CD8-positive, alpha-beta memory T cell (primary cell): ENCODE data around the gene TENM3. TPM values are rescaled to one million over a fixed set of nuclear protein-coding genes. Genes with fewer than 3 reads are reported as not detected.

Source experiments
- CTCF ChIA-PET: fragments of 350-600 bp; sonication (Branson Sonifier 250); formaldehyde crosslinking; loops from one replicate; lab custom pipeline; 2021; ENCODE audit warnings: antibody characterized with exemption; lab: Charles Lee
- POLR2A ChIA-PET: fragments of 350-600 bp; sonication (Branson Sonifier 250); formaldehyde crosslinking; loops from one replicate; lab custom pipeline; 2021; ENCODE audit warnings: antibody characterized with exemption; lab: Charles Lee
- DNase-seq, 5 donors: peaks; one replicate each; pipeline versions ENCODE4 v3.0.0 to v3.0.0-alpha.2; 2020 to 2022; ENCODE audit warnings: mixed read lengths in 1 of 5
- H3K27ac ChIP-seq: one replicate; pipeline ENCODE4 v1.7.0; 2013; ENCODE audit warnings: low read depth, mild to moderate bottlenecking, low read length, moderate library complexity
- H3K27me3 ChIP-seq: 2 replicates; pipeline ENCODE4 v1.7.0; 2013; ENCODE audit warnings: low read length, mild to moderate bottlenecking; ENCODE audit not compliant: insufficient read depth, poor library complexity, severe bottlenecking
- H3K36me3 ChIP-seq: 2 replicates; pipeline ENCODE4 v1.7.0; 2013; ENCODE audit warnings: mild to moderate bottlenecking, low read length, moderate library complexity; ENCODE audit not compliant: insufficient read depth
- H3K4me1 ChIP-seq: 2 replicates; pipeline ENCODE4 v1.7.0; 2013; ENCODE audit warnings: mild to moderate bottlenecking, low read length, moderate library complexity; ENCODE audit not compliant: insufficient read depth
- H3K4me3 ChIP-seq: 2 replicates; pipeline ENCODE4 v1.7.0; 2013; ENCODE audit warnings: mild to moderate bottlenecking, low read length
- H3K9me3 ChIP-seq: 2 replicates; pipeline ENCODE4 v1.7.0; 2013; ENCODE audit warnings: mild to moderate bottlenecking, low read length
- H3K27ac Mint-ChIP-seq, 8 donors: one replicate each; pipeline ENCODE4 v1.8.0; 2020 to 2021; ENCODE audit warnings: mixed read lengths in 8 of 8, mild to moderate bottlenecking in 6 of 8, inconsistent platforms in 3 of 8, moderate library complexity in 3 of 8
- H3K27me3 Mint-ChIP-seq, 2 donors: one replicate each; pipeline ENCODE4 v1.8.0; 2020 to 2021; ENCODE audit warnings: mixed read lengths in 2 of 2, mild to moderate bottlenecking in 1 of 2, moderate library complexity in 1 of 2
- H3K36me3 Mint-ChIP-seq, 3 donors: one replicate each; pipeline ENCODE4 v1.8.0; 2020 to 2021; ENCODE audit warnings: mixed read lengths in 3 of 3, inconsistent platforms in 1 of 3, mild to moderate bottlenecking in 1 of 3
- H3K4me1 Mint-ChIP-seq, 3 donors: one replicate each; pipeline ENCODE4 v1.8.0; 2020 to 2021; ENCODE audit warnings: mixed read lengths in 3 of 3, inconsistent platforms in 1 of 3, mild to moderate bottlenecking in 1 of 3
- H3K4me3 Mint-ChIP-seq, 7 donors: one replicate each; pipeline ENCODE4 v1.8.0; 2020 to 2021; ENCODE audit warnings: mixed read lengths in 7 of 7, mild to moderate bottlenecking in 6 of 7, moderate library complexity in 4 of 7, inconsistent platforms in 2 of 7
- H3K9me3 Mint-ChIP-seq, 5 donors: one replicate each; pipeline ENCODE4 v1.8.0; 2020 to 2022; ENCODE audit warnings: mixed read lengths in 5 of 5, mild to moderate bottlenecking in 3 of 5, moderate library complexity in 2 of 5, inconsistent platforms in 1 of 5
- polyA plus RNA-seq: library from polyadenylated mRNA; unstranded; fragments of 300-500 nt; fragmentation: Illumina TruSeq; gene quantifications from one replicate; pipeline ENCODE4 v1.2.3, GENCODE V29; 2021
- total RNA-seq, 2 experiments: library from RNA; stranded (reverse); gene quantifications; one replicate each; pipeline ENCODE4 v1.2.3, GENCODE V29; 2021

TENM3 gene
- total and polyA plus RNA-seq, 3 experiments from 2014 or later, result not detected

- H3K9me3 Mint-ChIP-seq, result no peaks in the 10 kb centered on the region
Observed at GRCh38 chr4:182846036-182846435, 602.8 kb downstream of the TENM3 start.

GRCh38 chr4:182847576-182848450, 604.6 kb downstream of the TENM3 start:
- ChIA-PET POLR2A (no interaction called here), CTCF (no interaction called here)
- Mint-ChIP-seq H3K4me3 (no peak overlapping the region), H3K9me3 (peaks cover 0 to 5% (median 2%) of the 10 kb centered on the region in 5 donors), H3K27ac (no peak overlapping the region), H3K27me3 (peaks cover 9 to 17% of the 10 kb centered on the region in 2 donors), H3K4me1 (no peaks in the 10 kb centered on the region), H3K36me3 (peaks cover 0 to 3% (median 0%) of the 10 kb centered on the region in 3 donors)
- Histone ChIP-seq H3K36me3 (no peaks in the 10 kb centered on the region), H3K27me3 (no peaks in the 10 kb centered on the region), H3K27ac (no peak overlapping the region), H3K9me3 (no peaks in the 10 kb centered on the region), H3K4me3 (no peak overlapping the region), H3K4me1 (no peaks in the 10 kb centered on the region)
- no peak for DNase-seq

More at GRCh38 chr4:182846036-182846435, 602.8 kb downstream of the TENM3 start:
- POLR2A ChIA-PET, result no interaction called here
- H3K4me3 Mint-ChIP-seq, result no peak overlapping the region
- no peaks in the 10 kb centered on the region for H3K4me1 ChIP-seq
- DNase-seq, result no peak
- peaks cover 9 to 25% of the 10 kb centered on the region in 2 donors for H3K27me3 Mint-ChIP-seq
- no peaks in the 10 kb centered on the region for H3K27me3 ChIP-seq
- H3K27ac ChIP-seq, result no peak overlapping the region
- peak overlapping the region in 1 of 8 donors; percentile 26 for H3K27ac Mint-ChIP-seq
- no peaks in the 10 kb centered on the region for H3K36me3 Mint-ChIP-seq
- H3K4me3 ChIP-seq, result no peak overlapping the region
- no peaks in the 10 kb centered on the region for H3K9me3 ChIP-seq
- CTCF ChIA-PET, result no interaction called here
- no peaks in the 10 kb centered on the region for H3K4me1 Mint-ChIP-seq
- H3K36me3 ChIP-seq, result no peaks in the 10 kb centered on the region

GRCh38 chr4:182848685-182849084, 605.5 kb downstream of the TENM3 start:
- Mint-ChIP-seq H3K9me3 (peaks cover 0 to 6% (median 2%) of the 10 kb centered on the region in 5 donors), H3K27me3 (peaks cover 8 to 13% of the 10 kb centered on the region in 2 donors)
- H3K4me1 ChIP-seq, result no peaks in the 10 kb centered on the region

More at GRCh38 chr4:182848685-182849084, 605.5 kb downstream of the TENM3 start:
- Mint-ChIP-seq H3K4me1 (no peaks in the 10 kb centered on the region), H3K36me3 (peaks cover 0 to 3% (median 0%) of the 10 kb centered on the region in 3 donors), H3K4me3 (no peak overlapping the region), H3K27ac (no peak overlapping the region)
- ChIA-PET POLR2A (no interaction called here), CTCF (no interaction called here)
- DNase-seq, result no peak
- Histone ChIP-seq H3K27me3 (no peaks in the 10 kb centered on the region), H3K9me3 (no peaks in the 10 kb centered on the region), H3K27ac (no peak overlapping the region), H3K36me3 (no peaks in the 10 kb centered on the region), H3K4me3 (no peak overlapping the region)
